ENCODE data around the gene NECTIN4. TPM values are rescaled to one million over a fixed set of nuclear protein-coding genes. Genes with fewer than 3 reads are reported as not detected.
"Not testable (repeated sequence)": the region's sequence is repeated elsewhere in the genome, so short reads cannot be mapped to it uniquely, and the experiment has no call there.

NECTIN4 gene
- total RNA-seq, 3 donors from 2014 or later, result 1.6 to 5.4 (median 4.6) TPM

DNA sequence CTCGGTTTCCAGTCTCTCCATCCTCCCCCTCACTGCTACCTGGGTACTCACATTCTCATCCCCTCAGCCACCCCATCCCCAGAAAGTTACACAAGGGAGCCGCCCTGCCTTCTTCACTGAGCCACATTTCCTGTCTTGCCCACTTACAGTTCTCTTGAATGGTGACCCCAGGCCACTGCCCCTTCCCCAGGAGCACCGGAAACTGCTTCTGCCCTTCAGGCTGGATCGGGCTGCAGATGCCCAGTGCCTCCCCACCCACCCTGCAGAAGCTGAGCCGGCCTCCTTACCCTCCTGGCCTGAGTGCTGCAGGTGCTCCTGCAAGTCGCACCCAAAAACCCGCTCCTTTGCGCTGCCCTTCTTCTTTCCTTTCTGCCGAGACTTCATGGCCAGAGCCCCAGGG, 20.1 kb downstream of the NECTIN4 start:
- TF ChIP-seq, protein P1, sequence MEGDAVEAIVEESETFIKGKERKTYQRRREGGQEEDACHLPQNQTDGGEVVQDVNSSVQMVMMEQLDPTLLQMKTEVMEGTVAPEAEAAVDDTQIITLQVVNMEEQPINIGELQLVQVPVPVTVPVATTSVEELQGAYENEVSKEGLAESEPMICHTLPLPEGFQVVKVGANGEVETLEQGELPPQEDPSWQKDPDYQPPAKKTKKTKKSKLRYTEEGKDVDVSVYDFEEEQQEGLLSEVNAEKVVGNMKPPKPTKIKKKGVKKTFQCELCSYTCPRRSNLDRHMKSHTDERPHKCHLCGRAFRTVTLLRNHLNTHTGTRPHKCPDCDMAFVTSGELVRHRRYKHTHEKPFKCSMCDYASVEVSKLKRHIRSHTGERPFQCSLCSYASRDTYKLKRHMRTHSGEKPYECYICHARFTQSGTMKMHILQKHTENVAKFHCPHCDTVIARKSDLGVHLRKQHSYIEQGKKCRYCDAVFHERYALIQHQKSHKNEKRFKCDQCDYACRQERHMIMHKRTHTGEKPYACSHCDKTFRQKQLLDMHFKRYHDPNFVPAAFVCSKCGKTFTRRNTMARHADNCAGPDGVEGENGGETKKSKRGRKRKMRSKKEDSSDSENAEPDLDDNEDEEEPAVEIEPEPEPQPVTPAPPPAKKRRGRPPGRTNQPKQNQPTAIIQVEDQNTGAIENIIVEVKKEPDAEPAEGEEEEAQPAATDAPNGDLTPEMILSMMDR (IDR thresholded peaks at IDR 0.05), result no peak
- no peaks in the 10 kb centered on the region for H3K4me1 ChIP-seq (ENCODE audit: low read depth)
- peak in 1 of 3 donors; percentile 62 for DNase-seq
- ATAC-seq, result peak; percentile 1
- H3K9me3 ChIP-seq, result no peaks in the 10 kb centered on the region
- H3K36me3 ChIP-seq (ENCODE audit: low read depth), result no peaks in the 10 kb centered on the region
- peak overlapping the region; percentile 24 for H3K4me3 ChIP-seq
- intact Hi-C loops (cut with DNase I, micrococcal nuclease), result no loop called here

DNA sequence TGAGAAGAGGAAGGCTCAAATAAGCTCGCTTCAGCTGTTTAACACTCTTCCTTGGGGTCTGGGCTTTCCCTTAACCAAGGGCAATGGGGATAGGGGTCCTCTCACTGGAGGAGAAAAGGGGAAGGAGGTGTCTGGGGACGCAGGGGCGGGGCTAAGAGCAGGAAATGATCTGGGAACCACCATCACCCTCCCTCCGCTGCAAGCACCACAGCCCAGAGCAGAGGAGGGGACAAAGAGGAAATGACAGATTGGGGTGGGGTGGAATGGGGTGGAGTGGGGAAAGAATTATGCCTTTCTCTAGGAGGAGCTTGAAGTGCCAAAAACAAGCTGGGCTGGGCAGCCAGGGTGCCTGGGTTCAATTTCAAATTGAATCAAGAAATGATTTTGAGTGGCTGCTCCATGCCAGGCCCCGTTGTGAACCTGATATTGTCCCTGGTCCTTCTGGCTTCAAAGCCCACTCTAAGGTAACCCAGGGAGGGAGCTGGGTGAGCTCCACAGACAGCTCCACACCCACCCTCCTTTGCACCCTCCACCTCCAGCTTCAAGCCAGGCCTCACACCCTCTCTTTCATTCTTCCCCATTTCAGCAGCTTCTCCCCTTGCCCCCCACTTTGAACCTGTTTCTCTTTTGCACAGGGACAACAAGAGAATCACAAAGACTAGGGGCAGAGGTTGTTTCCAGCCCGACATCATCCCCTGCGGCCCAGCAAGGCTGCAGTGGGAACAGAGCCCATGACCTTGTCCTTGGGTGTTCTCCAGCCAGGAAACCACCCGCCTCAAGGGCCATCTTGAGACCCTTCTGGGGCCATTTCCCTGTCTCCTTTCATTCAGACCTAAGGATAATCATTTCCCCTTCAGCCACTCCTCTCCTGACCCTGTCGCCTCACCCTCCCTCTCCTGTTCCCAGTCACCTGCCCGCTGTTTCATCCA, 20.8 kb downstream of the NECTIN4 start:
- Histone ChIP-seq H3K4me3 (peak overlapping the region; percentile 24), H3K36me3 (ENCODE audit: low read depth) (no peaks in the 10 kb centered on the region), H3K9me3 (no peaks in the 10 kb centered on the region), H3K4me1 (ENCODE audit: low read depth) (no peaks in the 10 kb centered on the region)
- DNase-seq, result peak; percentile 72 to 87 (median 74)
- intact Hi-C loops (cut with DNase I, micrococcal nuclease), result no loop called here
- TF ChIP-seq, protein P1 (IDR thresholded peaks at IDR 0.05), result no peak
- peak; percentile 84 for ATAC-seq

DNA sequence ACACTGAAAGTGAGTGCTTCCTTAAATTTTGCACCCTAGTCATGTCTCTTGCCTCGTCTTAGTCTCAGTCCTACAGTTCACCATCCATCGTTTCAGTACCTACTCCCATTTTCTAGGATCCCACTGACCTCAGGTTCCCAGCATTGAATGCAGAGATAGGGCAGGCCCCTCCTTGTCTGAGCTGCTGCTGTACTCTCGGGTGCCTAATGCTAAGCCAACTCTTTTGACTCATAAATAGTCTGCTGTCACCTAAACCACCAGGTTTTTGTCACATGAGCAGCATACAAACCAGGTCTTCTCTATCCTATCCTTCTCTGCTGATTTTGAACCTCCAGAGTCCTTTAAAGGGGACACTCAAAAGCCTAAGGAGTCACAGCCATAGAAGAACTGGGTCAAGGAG, 22.7 kb downstream of the NECTIN4 start:
- no peak for ATAC-seq
- no peaks in the 10 kb centered on the region for H3K36me3 ChIP-seq (ENCODE audit: low read depth)
- H3K4me1 ChIP-seq (ENCODE audit: low read depth), result no peaks in the 10 kb centered on the region

GRCh38 chr1:161065681-161066080, 23.7 kb downstream of the NECTIN4 start:
- H3K9me3 ChIP-seq; H3K4me3 ChIP-seq; H3K4me1 ChIP-seq (ENCODE audit: low read depth); intact Hi-C loops (cut with DNase I, micrococcal nuclease); DNase-seq; H3K36me3 ChIP-seq (ENCODE audit: low read depth); ATAC-seq: not testable (repeated sequence)

More for the DNA sequence above, 22.7 kb downstream of the NECTIN4 start:
- DNase-seq, result no peak
- TF ChIP-seq, protein P1 (IDR thresholded peaks at IDR 0.05), result no peak
- intact Hi-C loops (cut with DNase I, micrococcal nuclease), result no loop called here
- H3K4me3 ChIP-seq, result no peak overlapping the region
- H3K9me3 ChIP-seq, result no peaks in the 10 kb centered on the region

GRCh38 chr1:161063936-161064335, 25.4 kb downstream of the NECTIN4 start:
- H3K36me3 ChIP-seq (ENCODE audit: low read depth); H3K4me1 ChIP-seq (ENCODE audit: low read depth); H3K9me3 ChIP-seq; H3K4me3 ChIP-seq; intact Hi-C loops (cut with DNase I, micrococcal nuclease); DNase-seq; ATAC-seq: not testable (repeated sequence)

GRCh38 chr1:161061419-161061818, 27.9 kb downstream of the NECTIN4 start:
- no peak for DNase-seq
- Histone ChIP-seq H3K36me3 (ENCODE audit: low read depth) (no peaks in the 10 kb centered on the region), H3K9me3 (no peaks in the 10 kb centered on the region), H3K4me1 (ENCODE audit: low read depth) (peaks cover 3% of the 10 kb centered on the region), H3K4me3 (no peak overlapping the region)
- TF ChIP-seq, protein P1 (IDR thresholded peaks at IDR 0.05), result no peak
- intact Hi-C loops (cut with DNase I, micrococcal nuclease), result no loop called here
- no peak for ATAC-seq

Data from mucosa of descending colon (tissue), 3 donors.